Lung (tissue), 12 donors: Measurements from ENCODE around the gene A1CF. TPM values are rescaled to one million over a fixed set of nuclear protein-coding genes. Genes with fewer than 3 reads are reported as not detected.

ENCODE experiments used
- ATAC-seq: fragments of 200-7000 bp; cut with Tn5 transposase; one replicate; pipeline ENCODE4 v1.9.1; 2020; ENCODE audit warnings: moderate number of reproducible peaks; ENCODE audit not compliant: insufficient read depth, low FRiP score
- DNase-seq, 3 donors: peaks; one replicate each; pipeline ENCODE4 v3.0.0-alpha.2; 2013 to 2017
- H3K27ac ChIP-seq, 2 donors: one replicate each; pipeline ENCODE4 v1.5.1; 2013; ENCODE audit warnings: mild to moderate bottlenecking in 2 of 2, moderate library complexity in 2 of 2, control low read depth in 1 of 2, inconsistent platforms in 1 of 2, low read depth in 1 of 2, low read length in 1 of 2
- H3K27me3 ChIP-seq, 3 donors: one replicate each; pipeline ENCODE4 v1.5.1; 2013; ENCODE audit warnings: low read length in 2 of 3; ENCODE audit not compliant: control insufficient read depth in 3 of 3, insufficient read depth in 3 of 3
- H3K36me3 ChIP-seq, 4 donors: one replicate each; pipeline ENCODE4 v1.5.1; 2013; ENCODE audit warnings: low read length in 4 of 4, mild to moderate bottlenecking in 1 of 4, moderate library complexity in 1 of 4; ENCODE audit not compliant: control insufficient read depth in 4 of 4, insufficient read depth in 4 of 4
- H3K4me1 ChIP-seq, 5 donors: one replicate each; pipeline ENCODE4 v1.5.1; 2013; ENCODE audit warnings: low read length in 5 of 5, mild to moderate bottlenecking in 2 of 5, moderate library complexity in 1 of 5; ENCODE audit not compliant: control insufficient read depth in 5 of 5, insufficient read depth in 5 of 5
- H3K4me3 ChIP-seq: one replicate; pipeline ENCODE4 v1.5.1; 2013; ENCODE audit warnings: mild to moderate bottlenecking, control low read depth, moderate library complexity
- H3K9ac ChIP-seq, 2 donors: one replicate each; pipeline ENCODE4 v1.5.1; 2013; ENCODE audit warnings: low read length in 2 of 2, control low read depth in 1 of 2; ENCODE audit not compliant: insufficient read depth in 1 of 2
- H3K9me3 ChIP-seq, 4 donors: one replicate each; pipeline ENCODE4 v1.5.1; 2013; ENCODE audit warnings: low read length in 3 of 4, mild to moderate bottlenecking in 1 of 4, moderate library complexity in 1 of 4; ENCODE audit not compliant: control insufficient read depth in 4 of 4, insufficient read depth in 3 of 4
- WGBS, 2 donors: extraction: QIAGEN DNeasy Blood & Tissue Kit; methylation state at CpG; one replicate each; pipeline ENCODE4 v1.1.7; 2013; 5-methylcytosine and 5-hydroxymethylcytosine counted together
- polyA plus RNA-seq, 2 donors: library from polyadenylated mRNA; stranded (reverse); fragments of 200-250 nt; gene quantifications; one replicate each; pipeline ENCODE4 v1.2.1, GENCODE V29; 2013
- total RNA-seq, 2 donors: library from RNA; depleted of rRNA in 1 of 2; stranded (reverse); fragments of >200 nt in 1 of 2; gene quantifications; one replicate each; pipeline ENCODE4 v1.2.1, GENCODE V29; 2014 to 2021
- TF ChIP-seq, protein P1 (sequence below): IDR thresholded peaks from 2 replicates; pipeline ENCODE4 v1.5.1; 2012; ENCODE audit warnings: mild to moderate bottlenecking; ENCODE audit errors: control extremely low read depth, extremely low read depth
- donor health status: control.
- donor health status: control.
- donor health status: Bipolar disorder and iron deficiency.
- donor health status: healthy.
- donor health status: DM: yes; HTN: yes; CAD: no.

Gene A1CF
- total and polyA plus RNA-seq, 4 donors, result under 0.01 to 0.25 (median 0.05) TPM

DNA sequence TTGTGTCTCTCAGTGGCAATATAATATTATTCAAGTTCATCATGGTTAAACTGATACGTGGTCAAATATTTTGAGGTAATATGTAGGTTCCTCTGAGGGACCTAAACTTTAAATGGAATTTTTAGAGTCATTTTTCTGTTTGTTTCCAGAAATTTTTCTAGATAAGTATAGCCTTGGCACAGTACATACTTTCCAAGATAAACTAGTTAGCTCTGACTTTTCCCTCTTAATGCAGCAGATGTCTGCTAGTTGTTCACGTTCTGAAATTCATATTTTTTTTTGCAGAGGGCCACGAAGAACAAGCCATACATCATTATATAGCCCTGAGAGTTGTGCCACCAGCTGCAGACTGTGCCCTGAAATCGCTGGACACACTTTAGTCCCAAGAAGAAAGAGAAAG, 61.6 kb downstream of the A1CF start:
- Histone ChIP-seq H3K4me1 (no peaks in the 10 kb centered on the region), H3K4me3 (no peak overlapping the region), H3K27me3 (no peaks in the 10 kb centered on the region), H3K27ac (no peak overlapping the region), H3K9ac (no peak overlapping the region), H3K9me3 (no peaks in the 10 kb centered on the region), H3K36me3 (no peaks in the 10 kb centered on the region)
- DNase-seq (no peak), ATAC-seq (no peak)
- TF ChIP-seq, protein P1, sequence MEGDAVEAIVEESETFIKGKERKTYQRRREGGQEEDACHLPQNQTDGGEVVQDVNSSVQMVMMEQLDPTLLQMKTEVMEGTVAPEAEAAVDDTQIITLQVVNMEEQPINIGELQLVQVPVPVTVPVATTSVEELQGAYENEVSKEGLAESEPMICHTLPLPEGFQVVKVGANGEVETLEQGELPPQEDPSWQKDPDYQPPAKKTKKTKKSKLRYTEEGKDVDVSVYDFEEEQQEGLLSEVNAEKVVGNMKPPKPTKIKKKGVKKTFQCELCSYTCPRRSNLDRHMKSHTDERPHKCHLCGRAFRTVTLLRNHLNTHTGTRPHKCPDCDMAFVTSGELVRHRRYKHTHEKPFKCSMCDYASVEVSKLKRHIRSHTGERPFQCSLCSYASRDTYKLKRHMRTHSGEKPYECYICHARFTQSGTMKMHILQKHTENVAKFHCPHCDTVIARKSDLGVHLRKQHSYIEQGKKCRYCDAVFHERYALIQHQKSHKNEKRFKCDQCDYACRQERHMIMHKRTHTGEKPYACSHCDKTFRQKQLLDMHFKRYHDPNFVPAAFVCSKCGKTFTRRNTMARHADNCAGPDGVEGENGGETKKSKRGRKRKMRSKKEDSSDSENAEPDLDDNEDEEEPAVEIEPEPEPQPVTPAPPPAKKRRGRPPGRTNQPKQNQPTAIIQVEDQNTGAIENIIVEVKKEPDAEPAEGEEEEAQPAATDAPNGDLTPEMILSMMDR, result no peak
- 42 to 60% methylated on average over 4 of the region's 4 CpGs for WGBS, 2 donors

DNA sequence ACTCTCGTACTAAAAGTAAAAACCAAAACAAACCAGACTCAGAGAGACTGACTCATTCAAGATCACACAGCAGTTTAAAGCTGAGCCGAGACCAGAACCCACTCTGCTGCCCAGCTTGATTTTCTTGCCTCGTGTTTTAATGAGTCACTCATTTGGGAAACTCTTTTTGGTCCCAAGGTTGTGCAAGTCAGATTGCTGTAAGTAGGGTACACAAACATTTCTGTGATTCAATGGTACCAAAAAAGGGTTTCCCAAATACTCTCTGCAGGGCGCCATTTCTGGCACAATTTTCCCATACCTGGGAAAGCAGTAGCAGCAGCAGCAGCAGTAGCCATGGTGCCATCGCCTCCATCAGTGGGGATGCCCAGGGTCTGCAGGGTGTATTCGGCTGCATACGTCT, 75.8 kb downstream of the A1CF start:
- H3K27ac ChIP-seq, result no peak overlapping the region
- no peaks in the 10 kb centered on the region for H3K36me3 ChIP-seq
- TF ChIP-seq, protein P1, result no peak
- H3K4me1 ChIP-seq, result peaks cover 0 to 4% (median 0%) of the 10 kb centered on the region in 5 donors
- 87 to 93% methylated on average over 7 of the region's 7 CpGs for WGBS, 2 donors
- no peak overlapping the region for H3K9ac ChIP-seq
- ATAC-seq, result no peak
- H3K9me3 ChIP-seq, result no peaks in the 10 kb centered on the region
- no peak overlapping the region for H3K4me3 ChIP-seq
- no peaks in the 10 kb centered on the region for H3K27me3 ChIP-seq
- no peak for DNase-seq

DNA sequence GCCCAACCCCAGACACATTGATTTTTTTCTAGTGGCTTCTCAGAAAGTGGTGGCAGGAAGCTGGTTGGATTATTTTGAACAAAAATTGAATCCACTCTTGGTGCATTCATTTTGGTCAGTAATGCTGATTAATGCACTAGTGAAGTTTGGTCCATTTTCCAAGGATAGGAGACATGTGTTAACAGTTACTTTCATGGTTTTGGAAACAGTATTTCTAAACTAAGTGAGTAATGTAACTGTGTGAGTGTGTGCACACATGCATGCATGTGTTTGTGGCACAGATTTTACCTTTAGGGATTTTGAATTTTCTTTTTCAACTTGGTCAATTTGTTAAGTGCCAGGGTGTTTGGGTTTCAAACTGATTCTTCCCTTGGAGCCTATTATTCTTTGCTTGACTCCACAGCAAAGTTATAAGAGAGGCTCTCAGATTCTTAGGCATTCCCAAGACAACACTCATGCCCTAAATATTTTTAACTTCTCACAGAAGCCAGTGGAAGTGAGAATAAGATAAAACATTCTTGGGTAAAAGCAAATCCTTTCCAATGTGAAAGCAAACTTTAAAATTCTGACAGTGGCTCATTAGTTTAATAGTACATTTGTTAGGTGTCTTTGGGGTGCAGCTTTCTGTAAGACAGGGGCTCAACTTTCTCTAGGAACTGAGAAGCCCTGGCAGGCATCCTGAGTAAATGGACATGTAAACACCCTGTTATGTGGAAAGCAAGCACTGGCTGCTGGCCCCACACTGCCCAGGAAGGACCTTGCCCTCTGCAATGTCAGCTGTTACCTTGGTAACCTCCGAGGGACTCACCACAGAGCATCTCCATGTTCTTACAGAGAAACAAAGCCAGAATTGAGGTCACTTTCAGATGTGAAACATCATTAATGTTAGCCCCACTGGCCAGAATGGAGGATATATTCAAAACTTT, 77.3 kb downstream of the A1CF start:
- Histone ChIP-seq H3K4me1 (peaks cover 0 to 4% (median 0%) of the 10 kb centered on the region in 5 donors), H3K4me3 (no peak overlapping the region), H3K27me3 (no peaks in the 10 kb centered on the region), H3K9me3 (no peaks in the 10 kb centered on the region), H3K9ac (no peak overlapping the region), H3K36me3 (no peaks in the 10 kb centered on the region), H3K27ac (no peak overlapping the region)
- WGBS, 2 donors, result 25 to 44% methylated on average over 1 of the region's 1 CpG
- DNase-seq, result no peak
- TF ChIP-seq, protein P1, result no peak
- no peak for ATAC-seq
